ENCODE results near the gene TMED1.

TMED1 gene

DNA sequence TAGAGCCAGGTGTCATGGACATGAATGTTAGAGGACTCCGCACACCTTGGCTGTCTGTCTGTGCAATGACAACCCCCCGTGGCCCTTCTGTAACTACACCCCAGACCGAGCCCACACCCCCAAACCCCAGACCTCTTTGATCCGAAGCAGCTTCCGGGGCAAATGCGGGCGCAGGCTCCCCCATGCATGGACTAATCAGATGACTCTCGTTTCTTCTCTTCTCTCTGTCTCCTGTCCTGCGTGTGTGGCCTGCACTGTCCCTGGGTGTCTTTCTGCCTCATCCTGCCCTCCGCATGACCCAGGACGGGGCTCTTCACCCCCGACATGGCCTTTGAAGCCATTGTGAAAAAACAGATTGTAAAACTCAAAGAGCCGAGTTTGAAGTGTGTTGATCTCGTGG is 38.9 kb downstream of the TMED1 start:
- peaks cover 61 to 91% of the 10 kb centered on the region in 2 donors for H3K36me3 ChIP-seq (ENCODE audit: control insufficient read depth in 1 of 2, insufficient read depth in 2 of 2, low read length in 2 of 2)
- H3K9ac ChIP-seq (ENCODE audit: low read depth in 1 of 2, low read length in 2 of 2): no peak overlapping the region
- no peak overlapping the region for H3K4me3 ChIP-seq (ENCODE audit: low read depth in 1 of 2, low read length in 2 of 2)
- no peak overlapping the region for H3K27ac ChIP-seq (ENCODE audit: low read depth, low read length)
- H3K4me1 ChIP-seq (ENCODE audit: control insufficient read depth in 1 of 2, insufficient read depth in 2 of 2, low read length in 2 of 2): no peaks in the 10 kb centered on the region
- H3K9me3 ChIP-seq (ENCODE audit: control insufficient read depth in 1 of 2, low read length in 2 of 2): no peaks in the 10 kb centered on the region
- no peaks in the 10 kb centered on the region for H3K27me3 ChIP-seq (ENCODE audit: control insufficient read depth in 1 of 2, insufficient read depth in 2 of 2, low read length in 2 of 2)

GRCh38 chr19:10796653-10797052 is 39.4 kb downstream of the TMED1 start:
- H3K36me3 ChIP-seq (ENCODE audit: control insufficient read depth in 1 of 2, insufficient read depth in 2 of 2, low read length in 2 of 2): peaks cover 60 to 90% of the 10 kb centered on the region in 2 donors

DNA sequence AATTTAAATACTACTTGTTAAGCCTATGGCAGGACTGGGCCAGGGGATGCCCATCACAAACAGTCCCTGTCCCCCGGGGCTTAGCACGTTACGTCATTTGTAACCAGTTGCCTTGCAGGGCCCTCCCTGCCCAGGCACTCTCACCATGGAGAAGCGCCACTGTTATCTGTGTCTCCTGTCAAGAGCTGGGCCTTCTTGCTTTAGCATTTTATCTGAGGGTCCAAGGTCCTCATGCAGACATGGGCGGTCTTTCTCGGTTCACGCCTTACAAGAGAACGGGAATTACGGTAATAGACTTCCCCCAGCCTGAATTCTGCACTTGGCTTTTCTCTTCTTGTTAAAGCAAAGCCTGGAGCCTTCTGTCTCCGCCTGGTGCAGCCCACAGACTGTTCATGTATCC is 46.1 kb downstream of the TMED1 start:
- Histone ChIP-seq H3K4me1 (ENCODE audit: control insufficient read depth in 1 of 2, insufficient read depth in 2 of 2, low read length in 2 of 2) (peaks cover 0 to 6% of the 10 kb centered on the region in 2 donors), H3K9me3 (ENCODE audit: control insufficient read depth in 1 of 2, low read length in 2 of 2) (no peaks in the 10 kb centered on the region), H3K36me3 (ENCODE audit: control insufficient read depth in 1 of 2, insufficient read depth in 2 of 2, low read length in 2 of 2) (peaks cover 42 to 83% of the 10 kb centered on the region in 2 donors), H3K9ac (ENCODE audit: low read depth in 1 of 2, low read length in 2 of 2) (no peak overlapping the region), H3K27ac (ENCODE audit: low read depth, low read length) (no peak overlapping the region), H3K27me3 (ENCODE audit: control insufficient read depth in 1 of 2, insufficient read depth in 2 of 2, low read length in 2 of 2) (no peaks in the 10 kb centered on the region), H3K4me3 (ENCODE audit: low read depth in 1 of 2, low read length in 2 of 2) (no peak overlapping the region)

More at GRCh38 chr19:10796653-10797052, 39.4 kb downstream of the TMED1 start:
- no peak overlapping the region for H3K4me3 ChIP-seq (ENCODE audit: low read depth in 1 of 2, low read length in 2 of 2)
- H3K4me1 ChIP-seq (ENCODE audit: control insufficient read depth in 1 of 2, insufficient read depth in 2 of 2, low read length in 2 of 2): no peaks in the 10 kb centered on the region
- H3K9me3 ChIP-seq (ENCODE audit: control insufficient read depth in 1 of 2, low read length in 2 of 2): no peaks in the 10 kb centered on the region
- no peaks in the 10 kb centered on the region for H3K27me3 ChIP-seq (ENCODE audit: control insufficient read depth in 1 of 2, insufficient read depth in 2 of 2, low read length in 2 of 2)
- H3K27ac ChIP-seq (ENCODE audit: low read depth, low read length): no peak overlapping the region
- H3K9ac ChIP-seq (ENCODE audit: low read depth in 1 of 2, low read length in 2 of 2): no peak overlapping the region

DNA sequence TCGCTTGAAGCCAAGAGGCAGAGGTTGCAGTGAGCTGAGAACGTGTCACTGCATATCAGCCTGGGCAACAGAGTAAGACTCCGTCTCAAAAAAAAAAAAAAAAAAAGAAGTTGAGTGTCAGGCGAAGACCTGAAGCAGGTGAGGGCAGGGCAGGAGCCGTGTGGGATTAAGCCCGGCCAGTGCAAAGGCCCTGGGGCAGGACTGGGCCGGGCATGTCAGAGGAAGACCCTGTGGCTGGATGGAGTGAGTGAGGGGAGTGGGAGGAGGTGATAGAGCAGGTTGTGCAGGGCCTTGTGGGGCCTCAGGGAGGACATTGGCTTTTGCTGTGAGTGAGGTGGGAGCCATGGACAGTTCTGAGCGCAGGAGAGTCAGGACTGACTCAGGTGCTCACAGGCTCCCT is 47.9 kb downstream of the TMED1 start:
- Histone ChIP-seq H3K27me3 (ENCODE audit: control insufficient read depth in 1 of 2, insufficient read depth in 2 of 2, low read length in 2 of 2) (no peaks in the 10 kb centered on the region), H3K9me3 (ENCODE audit: control insufficient read depth in 1 of 2, low read length in 2 of 2) (no peaks in the 10 kb centered on the region), H3K36me3 (ENCODE audit: control insufficient read depth in 1 of 2, insufficient read depth in 2 of 2, low read length in 2 of 2) (peaks cover 39 to 80% of the 10 kb centered on the region in 2 donors), H3K9ac (ENCODE audit: low read depth in 1 of 2, low read length in 2 of 2) (no peak overlapping the region), H3K27ac (ENCODE audit: low read depth, low read length) (no peak overlapping the region), H3K4me3 (ENCODE audit: low read depth in 1 of 2, low read length in 2 of 2) (no peak overlapping the region), H3K4me1 (ENCODE audit: control insufficient read depth in 1 of 2, insufficient read depth in 2 of 2, low read length in 2 of 2) (peaks cover 0 to 6% of the 10 kb centered on the region in 2 donors)

DNA sequence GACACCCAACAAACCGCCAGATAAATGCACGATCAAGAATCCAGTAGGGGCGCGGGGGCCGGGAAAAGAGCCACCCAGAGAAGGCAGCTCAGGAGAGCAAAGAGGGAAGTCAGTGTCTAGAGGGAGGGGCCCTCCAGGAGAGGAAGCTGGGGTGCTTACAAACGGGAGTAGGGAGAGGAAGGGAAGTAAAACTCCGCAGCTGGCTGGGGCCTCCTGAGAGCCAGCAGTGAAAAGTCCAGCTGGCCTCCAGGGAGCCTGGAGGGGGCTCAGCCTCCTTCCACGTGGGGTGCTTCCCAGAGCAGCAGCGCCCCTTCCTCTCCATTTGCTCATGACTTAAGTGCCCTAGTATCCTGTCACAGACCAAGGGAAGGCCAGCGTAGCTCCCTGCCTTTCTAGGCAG is 51.8 kb downstream of the TMED1 start:
- H3K9me3 ChIP-seq (ENCODE audit: control insufficient read depth in 1 of 2, low read length in 2 of 2): no peaks in the 10 kb centered on the region
- peaks cover 41 to 87% of the 10 kb centered on the region in 2 donors for H3K36me3 ChIP-seq (ENCODE audit: control insufficient read depth in 1 of 2, insufficient read depth in 2 of 2, low read length in 2 of 2)
- no peak overlapping the region for H3K4me3 ChIP-seq (ENCODE audit: low read depth in 1 of 2, low read length in 2 of 2)
- H3K27ac ChIP-seq (ENCODE audit: low read depth, low read length): no peak overlapping the region
- H3K9ac ChIP-seq (ENCODE audit: low read depth in 1 of 2, low read length in 2 of 2): no peak overlapping the region
- H3K27me3 ChIP-seq (ENCODE audit: control insufficient read depth in 1 of 2, insufficient read depth in 2 of 2, low read length in 2 of 2): no peaks in the 10 kb centered on the region
- peaks cover 0 to 10% of the 10 kb centered on the region in 2 donors for H3K4me1 ChIP-seq (ENCODE audit: control insufficient read depth in 1 of 2, insufficient read depth in 2 of 2, low read length in 2 of 2)

GRCh38 chr19:10782795-10783194 is 53.2 kb downstream of the TMED1 start:
- no peaks in the 10 kb centered on the region for H3K9me3 ChIP-seq (ENCODE audit: control insufficient read depth in 1 of 2, low read length in 2 of 2)
- no peak overlapping the region for H3K4me3 ChIP-seq (ENCODE audit: low read depth in 1 of 2, low read length in 2 of 2)
- no peak overlapping the region for H3K27ac ChIP-seq (ENCODE audit: low read depth, low read length)
- H3K36me3 ChIP-seq (ENCODE audit: control insufficient read depth in 1 of 2, insufficient read depth in 2 of 2, low read length in 2 of 2): peaks cover 33 to 85% of the 10 kb centered on the region in 2 donors
- H3K4me1 ChIP-seq (ENCODE audit: control insufficient read depth in 1 of 2, insufficient read depth in 2 of 2, low read length in 2 of 2): peaks cover 0 to 10% of the 10 kb centered on the region in 2 donors
- H3K27me3 ChIP-seq (ENCODE audit: control insufficient read depth in 1 of 2, insufficient read depth in 2 of 2, low read length in 2 of 2): no peaks in the 10 kb centered on the region
- H3K9ac ChIP-seq (ENCODE audit: low read depth in 1 of 2, low read length in 2 of 2): no peak overlapping the region
